Measurements from ENCODE around the gene PLEKHA8.

The PLEKHA8 gene

GRCh38 chr7:30139836-30140384, 111.7 kb downstream of the PLEKHA8 start:
- Histone ChIP-seq H4K20me1 (ENCODE audit: control insufficient read depth, insufficient read depth, low read depth, low read length) (no peaks in the 10 kb centered on the region), H3K36me3 (ENCODE audit: control insufficient read depth, low read length) (no peaks in the 10 kb centered on the region), H3K4me2 (ENCODE audit: low read length) (no peak overlapping the region), H3K4me1 (ENCODE audit: control insufficient read depth, low read length) (peaks cover 11% of the 10 kb centered on the region), H3K79me2 (ENCODE audit: control insufficient read depth, low read length) (no peaks in the 10 kb centered on the region), H3F3A (ENCODE audit: control insufficient read depth, insufficient read depth) (peaks cover 10% of the 10 kb centered on the region), H3K27ac (ENCODE audit: low read depth, low read length) (no peak overlapping the region), H3K9me3 (ENCODE audit: control insufficient read depth, insufficient read depth, low read length) (no peaks in the 10 kb centered on the region), H3K27me3 (ENCODE audit: control insufficient read depth, low read length) (peaks cover 11% of the 10 kb centered on the region), H3K9me2 (replicated peaks; ENCODE audit: control insufficient read depth, low read length) (no peaks in the 10 kb centered on the region), H3K4me3 (ENCODE audit: low read length) (no peak overlapping the region)
- no peak for TF ChIP-seq EZH2phosphoT487 (IDR thresholded peaks at IDR 0.05; ENCODE audit: borderline replicate concordance, low read length)
- TF ChIP-seq CTCF (IDR thresholded peaks at IDR 0.05; ENCODE audit: low read depth, low read length, poor library complexity, severe bottlenecking), result no peak

GRCh38 chr7:30140456-30140855, 112.2 kb downstream of the PLEKHA8 start:
- Histone ChIP-seq H3K27ac (ENCODE audit: low read depth, low read length) (no peak overlapping the region), H3K4me3 (ENCODE audit: low read length) (no peak overlapping the region), H3K27me3 (ENCODE audit: control insufficient read depth, low read length) (peaks cover 10% of the 10 kb centered on the region), H3K4me1 (ENCODE audit: control insufficient read depth, low read length) (peaks cover 11% of the 10 kb centered on the region), H3K4me2 (ENCODE audit: low read length) (no peak overlapping the region), H3K9me2 (replicated peaks; ENCODE audit: control insufficient read depth, low read length) (no peaks in the 10 kb centered on the region), H3K79me2 (ENCODE audit: control insufficient read depth, low read length) (no peaks in the 10 kb centered on the region), H3K36me3 (ENCODE audit: control insufficient read depth, low read length) (no peaks in the 10 kb centered on the region), H4K20me1 (ENCODE audit: control insufficient read depth, insufficient read depth, low read depth, low read length) (no peaks in the 10 kb centered on the region), H3K9me3 (ENCODE audit: control insufficient read depth, insufficient read depth, low read length) (no peaks in the 10 kb centered on the region), H3F3A (ENCODE audit: control insufficient read depth, insufficient read depth) (peaks cover 10% of the 10 kb centered on the region)
- no peak for TF ChIP-seq EZH2phosphoT487 (IDR thresholded peaks at IDR 0.05; ENCODE audit: borderline replicate concordance, low read length)
- TF ChIP-seq CTCF (IDR thresholded peaks at IDR 0.05; ENCODE audit: low read depth, low read length, poor library complexity, severe bottlenecking), result no peak

- no peaks in the 10 kb centered on the region for H3K79me2 ChIP-seq (ENCODE audit: control insufficient read depth, low read length)
- no peaks in the 10 kb centered on the region for H3K9me3 ChIP-seq (ENCODE audit: control insufficient read depth, insufficient read depth, low read length)
- H4K20me1 ChIP-seq (ENCODE audit: control insufficient read depth, insufficient read depth, low read depth, low read length), result no peaks in the 10 kb centered on the region
- H3K27ac ChIP-seq (ENCODE audit: low read depth, low read length), result no peak overlapping the region
- H3K27me3 ChIP-seq (ENCODE audit: control insufficient read depth, low read length), result no peaks in the 10 kb centered on the region
- H3K4me2 ChIP-seq (ENCODE audit: low read length), result no peak overlapping the region
- H3K4me3 ChIP-seq (ENCODE audit: low read length), result no peak overlapping the region
- TF ChIP-seq CTCF (IDR thresholded peaks at IDR 0.05; ENCODE audit: low read depth, low read length, poor library complexity, severe bottlenecking) (no peak), EZH2phosphoT487 (IDR thresholded peaks at IDR 0.05; ENCODE audit: borderline replicate concordance, low read length) (no peak)
- H3F3A ChIP-seq (ENCODE audit: control insufficient read depth, insufficient read depth), result peaks cover 4% of the 10 kb centered on the region
- no peaks in the 10 kb centered on the region for H3K9me2 ChIP-seq (replicated peaks; ENCODE audit: control insufficient read depth, low read length)
- no peaks in the 10 kb centered on the region for H3K36me3 ChIP-seq (ENCODE audit: control insufficient read depth, low read length)
- peaks cover 17% of the 10 kb centered on the region for H3K4me1 ChIP-seq (ENCODE audit: control insufficient read depth, low read length)
Observed at GRCh38 chr7:30142710-30143109, 114.5 kb downstream of the PLEKHA8 start.

All from DOHH2 (cell line).